SK-N-SH (cell line): ENCODE measurements around the gene KIF9. TPM values are rescaled to one million over a fixed set of nuclear protein-coding genes. Genes with fewer than 3 reads are reported as not detected.

Experiments used
- CTCF ChIA-PET: fragments of 300-600, 350-600 bp; formaldehyde crosslinking; extraction: SDS; loops from one replicate; lab custom pipeline; 2021; lab: Yijun Ruan, JAX
- POLR2A ChIA-PET: fragments of 350-600 bp; sonication (Branson Sonifier 250); formaldehyde crosslinking; extraction: SDS; loops from one replicate; lab custom pipeline; 2020; ENCODE audit warnings: antibody characterized with exemption, inconsistent platforms; lab: Yijun Ruan, JAX
- DNase-seq: peaks from one replicate; pipeline ENCODE4 v3.0.0; 2012
- H2AFZ ChIP-seq: fragments of 200-600 bp; sonication (generic); 2 replicates; pipeline ENCODE4 v1.8.1; 2016; ENCODE audit warnings: antibody characterized with exemption, mild to moderate bottlenecking, low read depth
- H3F3A ChIP-seq: fragments of 200-600 bp; sonication (generic); replicated peaks from 2 replicates; pipeline ENCODE3; 2016; ENCODE audit warnings: antibody characterized with exemption, mild to moderate bottlenecking; ENCODE audit not compliant: insufficient read depth
- H3K27ac ChIP-seq, 2 experiments: fragments of 200-500 bp in 1 of 2; fragments of 200-600 bp in 1 of 2; sonication (Bioruptor generic) in 1 of 2; sonication (generic), shearing (Covaris generic) in 1 of 2; 2 replicates each; pipeline versions ENCODE4 v1.5.1 to v1.6.1; 2014 to 2016; ENCODE audit warnings: low read depth in 2 of 2, inconsistent platforms in 1 of 2, low read length in 1 of 2, mild to moderate bottlenecking in 1 of 2, mixed read lengths in 1 of 2
- H3K27me3 ChIP-seq: fragments of 200-600 bp; sonication (generic), shearing (Covaris generic); 2 replicates; pipeline ENCODE4 v1.6.1; 2016; ENCODE audit warnings: mixed run types; ENCODE audit not compliant: insufficient read depth
- H3K36me3 ChIP-seq, 2 experiments: fragments of 200-500 bp in 1 of 2; fragments of 200-600 bp in 1 of 2; sonication (Bioruptor generic) in 1 of 2; sonication (generic) in 1 of 2; replicated peaks in 1 of 2; 2 replicates each; pipeline versions ENCODE3 to v1.5.1; 2014 to 2016; ENCODE audit warnings: low read length in 1 of 2, mild to moderate bottlenecking in 1 of 2; ENCODE audit not compliant: insufficient read depth in 2 of 2, control insufficient read depth in 1 of 2
- H3K4me1 ChIP-seq, 2 experiments: fragments of 200-500 bp in 1 of 2; fragments of 200-600 bp in 1 of 2; sonication (Bioruptor generic) in 1 of 2; sonication (generic), shearing (Covaris generic) in 1 of 2; 2 replicates each; pipeline versions ENCODE4 v1.5.1 to v1.6.1; 2014 to 2016; ENCODE audit warnings: low read depth in 1 of 2, low read length in 1 of 2, mixed run types in 1 of 2; ENCODE audit not compliant: insufficient read depth in 2 of 2, control insufficient read depth in 1 of 2
- H3K4me2 ChIP-seq: fragments of 200-600 bp; sonication (generic), shearing (Covaris generic); 2 replicates; pipeline ENCODE4 v1.6.1; 2017; ENCODE audit warnings: mixed run types
- H3K4me3 ChIP-seq, 2 experiments: fragments of 200-500 bp in 1 of 2; fragments of 200-600 bp in 1 of 2; sonication (Bioruptor generic) in 1 of 2; sonication (generic), shearing (Covaris generic) in 1 of 2; 2 replicates each; pipeline versions ENCODE4 v1.5.1 to v1.8.1; 2014 to 2016; ENCODE audit warnings: low read depth in 2 of 2, inconsistent platforms in 1 of 2, low read length in 1 of 2, mild to moderate bottlenecking in 1 of 2, mixed read lengths in 1 of 2, moderate library complexity in 1 of 2
- H3K79me2 ChIP-seq: fragments of 200-600 bp; sonication (generic); 2 replicates; pipeline ENCODE4 v1.8.1; 2017; ENCODE audit warnings: mild to moderate bottlenecking; ENCODE audit not compliant: insufficient read depth
- H3K9ac ChIP-seq: fragments of 200-600 bp; sonication (generic); 2 replicates; pipeline ENCODE4 v1.6.1; 2017; ENCODE audit warnings: mixed run types
- H3K9me2 ChIP-seq: fragments of 200-600 bp; sonication (generic); 2 replicates; pipeline ENCODE4 v1.6.1; 2017; ENCODE audit warnings: mixed run types
- H3K9me3 ChIP-seq: fragments of 200-600 bp; sonication (generic); 2 replicates; pipeline ENCODE4 v1.6.1; 2017; ENCODE audit warnings: mixed run types, mild to moderate bottlenecking, moderate library complexity
- H4K20me1 ChIP-seq: fragments of 200-600 bp; sonication (generic); 2 replicates; pipeline ENCODE4 v1.6.1; 2017; ENCODE audit warnings: mild to moderate bottlenecking, mixed run types; ENCODE audit not compliant: insufficient read depth
- CHD2 ChIP-seq: fragments of 150-350 bp; IDR thresholded peaks from 2 replicates; pipeline ENCODE4 v1.6.1; 2018; ENCODE audit warnings: low read length; ENCODE audit not compliant: partially characterized antibody
- GABPA ChIP-seq: IDR thresholded peaks from 2 replicates; pipeline ENCODE4 v1.4.0; 2012; ENCODE audit warnings: low read depth, mild to moderate bottlenecking
- MEF2A ChIP-seq: IDR thresholded peaks from 2 replicates; pipeline ENCODE4 v1.4.0; 2012; ENCODE audit warnings: low read depth, borderline replicate concordance
- POLR2AphosphoS5 ChIP-seq: IDR thresholded peaks from 2 replicates; pipeline ENCODE4 v1.6.1; 2012; ENCODE audit warnings: low read depth, low read length
- REST ChIP-seq: IDR thresholded peaks from 2 replicates; pipeline ENCODE4 v1.6.1; 2012; ENCODE audit warnings: mild to moderate bottlenecking, low read depth, low read length, moderate library complexity
- SIN3A ChIP-seq: IDR thresholded peaks from 2 replicates; pipeline ENCODE4 v1.6.1; 2012; ENCODE audit warnings: low read depth, mild to moderate bottlenecking, low read length, moderate library complexity, borderline replicate concordance
- TAF1 ChIP-seq: IDR thresholded peaks from 2 replicates; pipeline ENCODE4 v1.6.1; 2012; ENCODE audit warnings: low read depth, mild to moderate bottlenecking, low read length, moderate library complexity, borderline replicate concordance
- USF2 ChIP-seq: fragments of 150-350 bp; IDR thresholded peaks from 2 replicates; pipeline ENCODE4 v1.6.1; 2017; ENCODE audit warnings: antibody characterized with exemption, low read length, low read depth, borderline replicate concordance
- YY1 ChIP-seq: IDR thresholded peaks from 2 replicates; pipeline ENCODE4 v1.4.0; 2012; ENCODE audit warnings: low read depth, mild to moderate bottlenecking
- WGBS: methylation state at CpG from one replicate; pipeline ENCODE4 v1.1.6; 2017; ENCODE audit warnings: low lambda C conversion rate; 5-methylcytosine and 5-hydroxymethylcytosine counted together
- polyA plus RNA-seq, 3 experiments: library from polyadenylated mRNA; depleted of rRNA; stranded (reverse); fragments of >200 nt; gene quantifications; 2 replicates each; pipeline ENCODE4 v1.2.3, GENCODE V29; 2012

The KIF9 gene
- polyA plus RNA-seq, 1 of the 3 experiments (the other 2 are of a cell fraction), result 31.8 TPM

GRCh38 chr3:47280519-47280918, 2.1 kb downstream of the KIF9 start:
- no peak overlapping the region for H3K4me3 ChIP-seq
- ChIA-PET CTCF (interaction anchor here (1.2 to 3.2 kb wide), 3 partner anchors 13 to 24 kb away, joined by 5 to 9 read pairs (median 6); no protein-coding TSS in a partner anchor), POLR2A (no interaction called here)
- no peaks in the 10 kb centered on the region for H3K9me3 ChIP-seq
- H3K4me1 ChIP-seq, result peaks cover 0 to 9% of the 10 kb centered on the region in 2 experiments; a peak in 1 of 4 replicates
- H2AFZ ChIP-seq, result no peak overlapping the region
- no peak overlapping the region for H3K27ac ChIP-seq
- peak overlapping the region; percentile 90; the same call in 1 of the 2 replicates for H3K4me2 ChIP-seq
- no peak overlapping the region for H3K9ac ChIP-seq
- H3K9me2 ChIP-seq, result no peaks in the 10 kb centered on the region
- no peaks in the 10 kb centered on the region; the same call in 1 of the 2 replicates for H4K20me1 ChIP-seq
- no peaks in the 10 kb centered on the region for H3K27me3 ChIP-seq
- peaks cover 0 to 5% of the 10 kb centered on the region in 2 experiments for H3K36me3 ChIP-seq
- WGBS, result 99% methylated on average over 5 of the region's 5 CpGs
- H3K79me2 ChIP-seq, result peaks cover 44% of the 10 kb centered on the region
- TF ChIP-seq YY1 (no peak), POLR2AphosphoS5 (no peak), REST (no peak)
- peaks cover 10% of the 10 kb centered on the region for H3F3A ChIP-seq
- DNase-seq, result no peak

GRCh38 chr3:47276558-47276957, 6.0 kb downstream of the KIF9 start:
- no peaks in the 10 kb centered on the region for H3K27me3 ChIP-seq
- POLR2A ChIA-PET, result no interaction called here
- H3K36me3 ChIP-seq, result peaks cover 0 to 5% of the 10 kb centered on the region in 2 experiments
- H3K4me2 ChIP-seq, result no peak overlapping the region
- H3F3A ChIP-seq, result peaks cover 6% of the 10 kb centered on the region
- H3K9me2 ChIP-seq, result no peaks in the 10 kb centered on the region
- H3K27ac ChIP-seq, result no peak overlapping the region
- H3K79me2 ChIP-seq, result peaks cover 17% of the 10 kb centered on the region
- H2AFZ ChIP-seq, result no peak overlapping the region
- H4K20me1 ChIP-seq, result no peaks in the 10 kb centered on the region
- CTCF ChIA-PET, result interaction anchor here (0.7 to 0.9 kb wide), 2 partner anchors 10 to 13 kb away, joined by 3 read pairs; no protein-coding TSS in a partner anchor
- no peak for DNase-seq
- H3K4me3 ChIP-seq, result no peak overlapping the region
- peaks cover 0 to 6% of the 10 kb centered on the region in 2 experiments; a peak in 1 of 4 replicates for H3K4me1 ChIP-seq
- TF ChIP-seq GABPA (no peak), USF2 (no peak), CHD2 (no peak), TAF1 (no peak), SIN3A (no peak), YY1 (no peak), MEF2A (no peak)
- H3K9me3 ChIP-seq, result no peaks in the 10 kb centered on the region
- WGBS, result 89% methylated on average over 4 of the region's 4 CpGs
- H3K9ac ChIP-seq, result no peak overlapping the region
